Measurements from ENCODE around the gene IGFL2.

IGFL2 gene

GRCh38 chr19:46133101-46133627 is 14.9 kb upstream of the IGFL2 start:
- Histone ChIP-seq H3K9me3 (ENCODE audit: insufficient read depth, low read depth, low read length) (no peaks in the 10 kb centered on the region), H3K4me3 (ENCODE audit: low read length, poor library complexity, severe bottlenecking) (no peak overlapping the region), H3K36me3 (ENCODE audit: insufficient read depth, low read length) (no peaks in the 10 kb centered on the region), H3K9me2 (replicated peaks; ENCODE audit: low read depth, low read length) (no peaks in the 10 kb centered on the region), H3K79me2 (ENCODE audit: insufficient read depth, low read length) (no peaks in the 10 kb centered on the region), H2AFZ (ENCODE audit: low read length) (no peak overlapping the region), H3K4me2 (ENCODE audit: low read depth, low read length, poor library complexity, severe bottlenecking) (no peak overlapping the region), H3K27me3 (ENCODE audit: insufficient read depth, low read length, poor library complexity, severe bottlenecking) (no peaks in the 10 kb centered on the region), H3F3A (ENCODE audit: low read depth) (no peaks in the 10 kb centered on the region), H3K9ac (ENCODE audit: low read depth, low read length, poor library complexity, severe bottlenecking) (no peak overlapping the region), H3K4me1 (ENCODE audit: insufficient read depth, low read length, poor library complexity, severe bottlenecking) (no peaks in the 10 kb centered on the region), H4K20me1 (ENCODE audit: insufficient read depth, low read length, poor library complexity, severe bottlenecking) (no peaks in the 10 kb centered on the region)
- TF ChIP-seq CTCF (conservative IDR thresholded peaks at IDR 0.05; ENCODE audit: low read length), result no peak
- no peak for TF ChIP-seq EZH2phosphoT487 (IDR thresholded peaks at IDR 0.05; ENCODE audit: borderline replicate concordance)

- H3K79me2 ChIP-seq (ENCODE audit: insufficient read depth, low read length), result no peaks in the 10 kb centered on the region
- no peak overlapping the region for H3K9ac ChIP-seq (ENCODE audit: low read depth, low read length, poor library complexity, severe bottlenecking)
- no peaks in the 10 kb centered on the region for H4K20me1 ChIP-seq (ENCODE audit: insufficient read depth, low read length, poor library complexity, severe bottlenecking)
- H3K4me3 ChIP-seq (ENCODE audit: low read length, poor library complexity, severe bottlenecking), result no peak overlapping the region
- H3K36me3 ChIP-seq (ENCODE audit: insufficient read depth, low read length), result no peaks in the 10 kb centered on the region
- no peak overlapping the region for H2AFZ ChIP-seq (ENCODE audit: low read length)
- no peaks in the 10 kb centered on the region for H3K27me3 ChIP-seq (ENCODE audit: insufficient read depth, low read length, poor library complexity, severe bottlenecking)
- no peaks in the 10 kb centered on the region for H3K9me3 ChIP-seq (ENCODE audit: insufficient read depth, low read depth, low read length)
- H3K4me1 ChIP-seq (ENCODE audit: insufficient read depth, low read length, poor library complexity, severe bottlenecking), result no peaks in the 10 kb centered on the region
- no peaks in the 10 kb centered on the region for H3F3A ChIP-seq (ENCODE audit: low read depth)
- H3K4me2 ChIP-seq (ENCODE audit: low read depth, low read length, poor library complexity, severe bottlenecking), result no peak overlapping the region
- no peak for TF ChIP-seq CTCF (conservative IDR thresholded peaks at IDR 0.05; ENCODE audit: low read length)
- no peak for TF ChIP-seq EZH2phosphoT487 (IDR thresholded peaks at IDR 0.05; ENCODE audit: borderline replicate concordance)
- H3K9me2 ChIP-seq (replicated peaks; ENCODE audit: low read depth, low read length), result no peaks in the 10 kb centered on the region
Observed at GRCh38 chr19:46133777-46134241, 14.2 kb upstream of the IGFL2 start.

- no peaks in the 10 kb centered on the region for H3K27me3 ChIP-seq (ENCODE audit: insufficient read depth, low read length, poor library complexity, severe bottlenecking)
- no peak overlapping the region for H2AFZ ChIP-seq (ENCODE audit: low read length)
Observed at GRCh38 chr19:46134527-46134926, 13.5 kb upstream of the IGFL2 start.

More at GRCh38 chr19:46134527-46134926, 13.5 kb upstream of the IGFL2 start:
- H3K4me1 ChIP-seq (ENCODE audit: insufficient read depth, low read length, poor library complexity, severe bottlenecking), result no peaks in the 10 kb centered on the region
- H3K9me3 ChIP-seq (ENCODE audit: insufficient read depth, low read depth, low read length), result no peaks in the 10 kb centered on the region
- H3K9ac ChIP-seq (ENCODE audit: low read depth, low read length, poor library complexity, severe bottlenecking), result no peak overlapping the region
- H3K4me2 ChIP-seq (ENCODE audit: low read depth, low read length, poor library complexity, severe bottlenecking), result no peak overlapping the region
- no peak for TF ChIP-seq EZH2phosphoT487 (IDR thresholded peaks at IDR 0.05; ENCODE audit: borderline replicate concordance)
- TF ChIP-seq CTCF (conservative IDR thresholded peaks at IDR 0.05; ENCODE audit: low read length), result no peak
- H3K79me2 ChIP-seq (ENCODE audit: insufficient read depth, low read length), result no peaks in the 10 kb centered on the region
- H3K4me3 ChIP-seq (ENCODE audit: low read length, poor library complexity, severe bottlenecking), result no peak overlapping the region
- no peaks in the 10 kb centered on the region for H3K9me2 ChIP-seq (replicated peaks; ENCODE audit: low read depth, low read length)
- no peaks in the 10 kb centered on the region for H3K36me3 ChIP-seq (ENCODE audit: insufficient read depth, low read length)
- no peaks in the 10 kb centered on the region for H4K20me1 ChIP-seq (ENCODE audit: insufficient read depth, low read length, poor library complexity, severe bottlenecking)
- H3F3A ChIP-seq (ENCODE audit: low read depth), result no peaks in the 10 kb centered on the region
